GM12875 (cell line): ENCODE data around the gene PRLR.

Experiments used
- H3K4me3 ChIP-seq: one replicate; pipeline ENCODE4 v1.5.1; 2011; ENCODE audit warnings: low read depth, low read length, control low read depth
- TF ChIP-seq, protein P1 (sequence below): IDR thresholded peaks from 2 replicates; pipeline ENCODE4 v1.5.1; 2011; ENCODE audit warnings: low read depth, mild to moderate bottlenecking, control low read depth, inconsistent platforms, low read length, moderate library complexity, borderline replicate concordance; ENCODE audit not compliant: insufficient read depth

The PRLR gene

DNA sequence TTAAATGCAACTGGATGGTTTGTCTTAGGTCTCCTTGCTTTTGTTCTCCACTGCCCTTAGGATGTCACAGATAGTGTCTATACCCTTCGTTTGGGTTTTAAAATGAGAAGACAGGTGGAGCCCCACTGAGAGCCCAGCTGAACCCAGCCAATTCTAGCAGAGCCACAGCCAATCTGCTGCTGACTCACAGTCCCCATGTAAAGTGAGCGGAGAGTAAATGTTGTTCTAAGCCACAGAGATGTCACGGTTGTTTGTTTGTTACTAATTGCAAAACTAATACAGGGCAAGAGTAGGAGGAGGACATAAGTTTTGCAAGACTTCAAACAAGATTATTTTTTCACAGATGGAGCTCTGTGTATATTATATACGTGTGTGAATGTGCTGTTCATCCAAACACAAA, 132.1 kb downstream of the PRLR start:
- H3K4me3 ChIP-seq: no peak overlapping the region
- TF ChIP-seq, protein P1, sequence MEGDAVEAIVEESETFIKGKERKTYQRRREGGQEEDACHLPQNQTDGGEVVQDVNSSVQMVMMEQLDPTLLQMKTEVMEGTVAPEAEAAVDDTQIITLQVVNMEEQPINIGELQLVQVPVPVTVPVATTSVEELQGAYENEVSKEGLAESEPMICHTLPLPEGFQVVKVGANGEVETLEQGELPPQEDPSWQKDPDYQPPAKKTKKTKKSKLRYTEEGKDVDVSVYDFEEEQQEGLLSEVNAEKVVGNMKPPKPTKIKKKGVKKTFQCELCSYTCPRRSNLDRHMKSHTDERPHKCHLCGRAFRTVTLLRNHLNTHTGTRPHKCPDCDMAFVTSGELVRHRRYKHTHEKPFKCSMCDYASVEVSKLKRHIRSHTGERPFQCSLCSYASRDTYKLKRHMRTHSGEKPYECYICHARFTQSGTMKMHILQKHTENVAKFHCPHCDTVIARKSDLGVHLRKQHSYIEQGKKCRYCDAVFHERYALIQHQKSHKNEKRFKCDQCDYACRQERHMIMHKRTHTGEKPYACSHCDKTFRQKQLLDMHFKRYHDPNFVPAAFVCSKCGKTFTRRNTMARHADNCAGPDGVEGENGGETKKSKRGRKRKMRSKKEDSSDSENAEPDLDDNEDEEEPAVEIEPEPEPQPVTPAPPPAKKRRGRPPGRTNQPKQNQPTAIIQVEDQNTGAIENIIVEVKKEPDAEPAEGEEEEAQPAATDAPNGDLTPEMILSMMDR: no peak

DNA sequence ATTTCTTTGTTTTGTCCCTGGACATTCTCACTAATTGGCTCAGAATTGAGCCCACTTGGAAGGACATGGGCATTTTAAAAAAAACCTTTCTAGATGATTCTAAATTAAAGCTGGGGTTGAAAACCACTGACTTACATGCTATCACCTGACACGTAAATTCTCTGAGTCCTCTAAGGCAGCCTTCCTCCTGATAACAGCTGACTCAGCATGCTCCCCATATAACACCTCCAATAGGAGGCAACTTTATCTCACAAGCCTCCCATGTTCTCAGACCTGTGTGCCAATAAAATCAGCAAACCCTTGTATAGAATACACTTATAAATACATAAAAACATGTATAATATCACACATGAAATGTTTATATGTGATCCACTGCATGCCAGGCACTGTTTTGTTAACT, 133.4 kb downstream of the PRLR start:
- no peak overlapping the region for H3K4me3 ChIP-seq
- TF ChIP-seq, protein P1: no peak

DNA sequence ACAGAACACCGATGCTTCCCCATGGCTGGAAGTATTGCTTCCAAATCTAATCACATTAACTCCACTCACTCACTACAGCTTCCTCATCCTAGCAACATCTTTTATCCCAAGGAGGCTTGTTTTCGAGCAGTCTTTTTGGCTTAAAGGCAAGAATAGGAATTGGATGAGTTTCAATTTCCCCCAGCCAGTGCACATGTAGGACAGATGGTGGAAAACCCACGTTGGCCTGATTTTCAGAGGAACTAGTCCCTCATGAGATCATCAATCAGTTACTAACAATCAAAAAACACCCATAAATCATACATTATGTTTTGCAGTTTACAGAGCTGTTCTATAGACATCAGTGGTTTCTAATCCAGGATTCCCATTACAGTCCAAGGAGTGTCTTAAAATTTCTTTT, 134.1 kb downstream of the PRLR start:
- TF ChIP-seq, protein P1: no peak

DNA sequence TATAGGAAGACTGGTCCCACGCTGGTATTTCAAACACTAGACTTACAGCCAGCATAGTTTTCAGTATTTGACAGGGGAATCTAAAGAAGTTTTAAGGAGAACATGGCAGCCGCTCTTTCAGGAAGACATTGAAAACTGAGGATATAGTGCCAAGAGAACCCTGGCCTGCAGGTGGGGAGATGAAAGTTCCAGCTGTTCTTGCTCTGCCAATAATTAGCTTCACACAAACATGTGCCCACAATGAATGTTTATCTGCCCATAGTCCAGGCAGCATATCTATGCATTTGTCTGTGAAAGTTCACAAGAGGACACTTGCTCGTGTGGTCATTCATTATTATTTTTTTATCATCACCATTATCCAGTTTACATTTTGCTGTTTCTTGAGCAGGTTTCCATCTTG, 134.9 kb downstream of the PRLR start:
- no peak overlapping the region for H3K4me3 ChIP-seq
- TF ChIP-seq, protein P1: no peak

More for the DNA sequence above, 134.1 kb downstream of the PRLR start:
- H3K4me3 ChIP-seq: no peak overlapping the region

DNA sequence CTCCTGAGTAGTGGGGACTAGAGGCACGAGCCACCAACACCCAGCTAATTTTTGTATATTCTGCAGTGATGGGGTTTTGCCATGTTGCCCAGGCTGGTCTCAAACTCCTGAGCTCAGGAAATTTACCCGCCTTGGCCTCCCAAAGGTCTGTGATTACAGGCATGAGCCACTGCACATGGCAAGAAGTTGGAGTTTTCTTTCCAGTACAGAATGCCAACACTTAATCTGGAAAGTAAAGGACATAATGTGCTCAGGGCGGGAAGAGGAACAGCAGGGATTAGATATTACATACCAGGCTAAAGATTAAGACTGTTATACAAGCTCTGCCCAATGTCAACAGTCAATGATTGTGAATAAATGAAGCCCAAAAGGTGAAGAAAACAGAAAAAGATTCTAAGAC, 135.3 kb downstream of the PRLR start:
- TF ChIP-seq, protein P1: no peak
- no peak overlapping the region for H3K4me3 ChIP-seq

DNA sequence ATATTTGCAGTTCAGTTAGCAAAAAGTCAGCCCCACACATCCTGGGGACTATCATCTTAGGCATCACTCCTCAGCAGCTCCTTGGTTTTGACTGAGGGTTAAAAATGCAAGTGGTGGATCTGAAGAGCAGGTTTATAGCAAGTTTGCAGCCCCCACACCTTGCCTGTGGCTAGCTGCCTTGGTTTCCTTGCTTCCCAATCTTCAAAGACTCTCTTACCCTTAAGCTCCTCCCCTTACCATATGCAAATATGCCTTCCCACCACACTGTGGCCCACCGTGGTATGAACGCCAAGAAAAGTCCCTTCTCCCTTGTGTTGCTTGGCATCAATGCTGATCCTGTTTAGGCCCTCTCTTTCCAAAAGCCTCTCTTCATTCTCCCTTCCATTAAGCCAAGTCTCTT, 137.6 kb downstream of the PRLR start:
- TF ChIP-seq, protein P1: no peak
- H3K4me3 ChIP-seq: no peak overlapping the region

DNA sequence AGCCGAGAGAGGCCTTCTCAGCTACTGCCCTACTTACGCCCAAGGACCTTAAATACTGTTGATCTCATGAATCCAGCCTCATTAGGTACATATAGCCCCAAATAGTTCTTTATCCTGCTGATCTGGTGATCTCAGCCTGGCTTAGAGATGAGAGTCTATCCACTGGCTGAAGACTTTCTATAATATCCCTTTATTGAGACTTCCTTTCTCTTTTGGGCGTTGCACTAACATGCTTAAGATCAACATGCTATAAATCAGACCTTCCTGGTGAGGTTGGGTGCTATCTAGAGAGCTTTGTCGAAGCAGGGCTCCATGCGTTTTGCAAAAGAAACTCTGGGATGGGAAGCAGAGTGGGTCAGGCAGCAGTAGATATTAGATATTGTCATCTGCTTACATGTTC, 138.6 kb downstream of the PRLR start:
- no peak overlapping the region for H3K4me3 ChIP-seq
- TF ChIP-seq, protein P1: no peak
